T1000 (cell line): Measurements from ENCODE around the gene TSPAN32.
"Not testable (repeated sequence)": the region's sequence is repeated elsewhere in the genome, so short reads cannot be mapped to it uniquely, and the experiment has no call there.

Experiments used
- DNase-seq: peaks from one replicate; lab custom pipeline; 2025; ENCODE audit warnings: mixed read lengths; lab: John Stamatoyannopoulos, UW

The TSPAN32 gene

GRCh38 chr11:2342981-2343380 lies 41.2 kb downstream of the TSPAN32 start:
- no peak for DNase-seq

GRCh38 chr11:2343502-2343901 lies 41.7 kb downstream of the TSPAN32 start:
- DNase-seq = no peak

GRCh38 chr11:2345050-2345449 lies 43.2 kb downstream of the TSPAN32 start:
- DNase-seq = no peak

- no peak for DNase-seq
Measured at GRCh38 chr11:2346014-2346413, 44.2 kb downstream of the TSPAN32 start.

- DNase-seq = no peak
Measured at GRCh38 chr11:2346586-2347307, 44.9 kb downstream of the TSPAN32 start.

GRCh38 chr11:2347308-2347830 lies 45.6 kb downstream of the TSPAN32 start:
- no peak for DNase-seq

- no peak for DNase-seq
Measured at GRCh38 chr11:2348986-2349385, 47.2 kb downstream of the TSPAN32 start.

- no peak for DNase-seq
Measured at GRCh38 chr11:2351701-2352100, 49.9 kb downstream of the TSPAN32 start.

- no peak for DNase-seq
Measured at GRCh38 chr11:2352420-2352819, 50.6 kb downstream of the TSPAN32 start.

GRCh38 chr11:2355000-2355644 lies 53.3 kb downstream of the TSPAN32 start:
- DNase-seq = no peak

GRCh38 chr11:2357246-2357645 lies 55.4 kb downstream of the TSPAN32 start:
- no peak for DNase-seq

GRCh38 chr11:2357651-2358050 lies 55.8 kb downstream of the TSPAN32 start:
- DNase-seq = not testable (repeated sequence)

GRCh38 chr11:2358754-2359442 lies 57.1 kb downstream of the TSPAN32 start:
- no peak for DNase-seq

- no peak for DNase-seq
Measured at GRCh38 chr11:2359557-2359956, 57.7 kb downstream of the TSPAN32 start.

- DNase-seq = no peak
Measured at GRCh38 chr11:2360081-2360642, 58.3 kb downstream of the TSPAN32 start.

GRCh38 chr11:2361565-2361964 lies 59.8 kb downstream of the TSPAN32 start:
- no peak for DNase-seq

GRCh38 chr11:2362414-2362813 lies 60.6 kb downstream of the TSPAN32 start:
- DNase-seq = no peak

GRCh38 chr11:2363130-2363529 lies 61.3 kb downstream of the TSPAN32 start:
- DNase-seq = no peak

GRCh38 chr11:2363577-2364370 lies 62.0 kb downstream of the TSPAN32 start:
- DNase-seq = no peak

GRCh38 chr11:2364386-2364785 lies 62.6 kb downstream of the TSPAN32 start:
- DNase-seq = not testable (repeated sequence)

- DNase-seq = no peak
Measured at GRCh38 chr11:2365571-2366210, 63.9 kb downstream of the TSPAN32 start.
